GM12872 (cell line): Measurements from ENCODE around the gene USH2A.

Source experiments
- TF ChIP-seq, protein P1 (sequence below): IDR thresholded peaks from 3 replicates; pipeline ENCODE4 v1.5.1; 2011; ENCODE audit warnings: low read depth, mild to moderate bottlenecking, low read length, moderate library complexity; ENCODE audit not compliant: insufficient read depth

The USH2A gene

GRCh38 chr1:216047811-216048572, 375.3 kb downstream of the USH2A start:
- TF ChIP-seq, protein P1, sequence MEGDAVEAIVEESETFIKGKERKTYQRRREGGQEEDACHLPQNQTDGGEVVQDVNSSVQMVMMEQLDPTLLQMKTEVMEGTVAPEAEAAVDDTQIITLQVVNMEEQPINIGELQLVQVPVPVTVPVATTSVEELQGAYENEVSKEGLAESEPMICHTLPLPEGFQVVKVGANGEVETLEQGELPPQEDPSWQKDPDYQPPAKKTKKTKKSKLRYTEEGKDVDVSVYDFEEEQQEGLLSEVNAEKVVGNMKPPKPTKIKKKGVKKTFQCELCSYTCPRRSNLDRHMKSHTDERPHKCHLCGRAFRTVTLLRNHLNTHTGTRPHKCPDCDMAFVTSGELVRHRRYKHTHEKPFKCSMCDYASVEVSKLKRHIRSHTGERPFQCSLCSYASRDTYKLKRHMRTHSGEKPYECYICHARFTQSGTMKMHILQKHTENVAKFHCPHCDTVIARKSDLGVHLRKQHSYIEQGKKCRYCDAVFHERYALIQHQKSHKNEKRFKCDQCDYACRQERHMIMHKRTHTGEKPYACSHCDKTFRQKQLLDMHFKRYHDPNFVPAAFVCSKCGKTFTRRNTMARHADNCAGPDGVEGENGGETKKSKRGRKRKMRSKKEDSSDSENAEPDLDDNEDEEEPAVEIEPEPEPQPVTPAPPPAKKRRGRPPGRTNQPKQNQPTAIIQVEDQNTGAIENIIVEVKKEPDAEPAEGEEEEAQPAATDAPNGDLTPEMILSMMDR, result no peak

DNA sequence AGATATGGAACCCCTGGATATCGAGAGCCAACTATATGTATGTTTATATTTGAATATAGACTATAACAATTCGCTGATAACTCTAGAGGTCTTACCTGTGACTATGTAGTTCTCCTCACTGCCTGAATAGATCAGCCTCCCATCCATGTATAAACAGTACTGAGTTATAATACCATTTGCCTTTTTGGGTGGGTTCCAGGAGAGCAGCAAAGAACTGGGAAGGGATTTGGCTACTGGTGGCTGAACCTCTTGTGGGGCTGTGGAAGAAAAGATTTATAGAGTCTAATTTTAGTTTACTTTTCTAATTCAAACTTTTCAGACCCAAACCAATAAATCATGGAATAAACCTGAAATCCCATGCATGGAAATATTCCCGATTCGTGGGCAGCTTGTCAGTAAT, 376.9 kb downstream of the USH2A start:
- TF ChIP-seq, protein P1, result no peak

DNA sequence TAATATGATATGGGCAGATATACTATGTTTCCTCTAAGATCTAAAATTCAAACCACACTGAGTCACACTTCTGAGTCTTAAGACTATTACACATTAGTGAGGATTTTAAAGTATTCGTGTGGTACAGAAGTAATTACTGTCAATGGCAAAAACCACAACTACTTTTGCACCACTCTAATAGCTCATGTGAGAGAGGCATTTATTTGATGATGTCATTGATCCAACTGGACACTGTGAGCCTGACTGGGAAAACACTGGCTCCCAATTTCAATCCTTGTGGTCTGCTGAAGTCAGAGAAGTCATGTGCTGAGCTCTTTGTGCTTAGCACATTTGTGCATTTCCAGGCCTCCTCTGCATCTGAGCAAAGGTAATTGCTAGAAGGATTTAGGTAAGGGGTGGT, 377.8 kb downstream of the USH2A start:
- TF ChIP-seq, protein P1, result no peak

GRCh38 chr1:216044538-216044937, 378.7 kb downstream of the USH2A start:
- TF ChIP-seq, protein P1, result no peak

DNA sequence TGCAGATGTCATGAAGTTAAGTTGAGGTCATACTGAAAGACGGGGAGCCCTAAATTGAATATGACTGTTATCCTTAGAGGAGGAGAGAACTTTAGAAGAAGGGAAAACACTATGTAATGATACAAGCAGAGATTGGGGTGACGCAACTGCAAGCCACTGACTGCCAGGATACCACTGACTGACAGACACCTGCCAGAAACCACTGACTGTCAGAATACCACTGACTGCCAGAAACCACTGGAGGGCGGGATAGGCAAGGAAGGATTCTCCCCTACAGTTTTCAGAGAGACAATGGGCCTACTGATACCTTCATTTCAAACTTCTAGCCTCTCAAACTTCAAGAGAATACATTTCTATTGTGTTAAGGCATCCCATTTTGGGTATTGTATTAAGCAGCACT, 388.7 kb downstream of the USH2A start:
- TF ChIP-seq, protein P1, result 0 out of 3 replicates have a peak, but pooled peaks have one; percentile 19

DNA sequence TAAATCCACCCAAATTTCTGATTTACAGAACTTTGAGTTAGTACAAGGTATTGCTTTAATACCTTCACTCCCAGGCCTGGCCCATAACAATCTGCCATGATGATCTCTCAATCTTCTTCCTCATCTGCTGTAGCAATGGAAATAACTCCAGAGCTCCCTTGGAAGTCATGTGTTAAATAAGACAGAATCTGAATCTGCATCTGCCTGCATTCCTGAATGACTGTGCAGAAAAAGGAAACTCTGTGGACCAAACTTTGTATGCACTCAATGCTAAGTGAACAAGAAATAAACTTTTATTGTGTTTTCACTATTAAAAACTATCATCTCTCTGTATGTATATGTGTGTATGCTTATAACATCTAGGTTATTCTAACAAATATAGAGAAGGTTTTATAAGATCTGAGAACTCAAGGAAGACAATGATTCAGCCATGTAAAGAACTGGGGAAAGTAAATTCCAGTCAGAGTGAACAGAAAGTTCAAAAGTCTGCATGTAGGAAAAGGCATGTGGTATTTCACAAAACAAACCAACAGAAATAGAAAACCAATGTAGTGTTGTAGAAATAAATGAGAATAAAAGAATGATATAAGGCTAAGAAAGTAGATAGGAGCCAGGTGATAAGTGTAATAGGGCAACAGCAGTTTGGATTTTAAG, 390.2 kb downstream of the USH2A start:
- TF ChIP-seq, protein P1, result no peak

DNA sequence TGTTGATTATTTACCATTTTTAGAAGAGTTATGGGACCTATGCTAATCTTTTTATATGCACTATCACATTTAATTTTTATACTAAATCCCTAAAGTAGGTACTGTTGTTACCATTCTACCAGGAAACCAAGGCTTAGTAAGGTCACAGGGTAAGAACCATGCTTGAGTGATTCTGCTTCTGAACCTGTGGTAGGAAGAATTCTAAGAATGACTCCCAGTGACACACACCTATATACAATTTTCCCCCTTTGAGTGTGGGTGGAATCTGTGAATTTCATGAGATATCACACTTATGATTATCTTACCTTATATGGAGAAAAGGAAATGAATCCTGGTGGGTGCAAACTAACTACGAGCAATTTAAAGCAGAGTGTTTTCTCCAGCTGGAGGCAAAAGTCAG, 391.0 kb downstream of the USH2A start:
- TF ChIP-seq, protein P1, result no peak
